GM21529 (cell line): ENCODE data around the gene GPER1.
"Not testable (repeated sequence)": the region's sequence is repeated elsewhere in the genome, so short reads cannot be mapped to it uniquely, and the experiment has no call there.

Experiments used
- ATAC-seq: cut with Tn5 transposase; IDR thresholded peaks from one replicate; pipeline ENCODE4 v1.9.1; 2021; ENCODE audit not compliant: unreplicated experiment

GPER1 gene

DNA sequence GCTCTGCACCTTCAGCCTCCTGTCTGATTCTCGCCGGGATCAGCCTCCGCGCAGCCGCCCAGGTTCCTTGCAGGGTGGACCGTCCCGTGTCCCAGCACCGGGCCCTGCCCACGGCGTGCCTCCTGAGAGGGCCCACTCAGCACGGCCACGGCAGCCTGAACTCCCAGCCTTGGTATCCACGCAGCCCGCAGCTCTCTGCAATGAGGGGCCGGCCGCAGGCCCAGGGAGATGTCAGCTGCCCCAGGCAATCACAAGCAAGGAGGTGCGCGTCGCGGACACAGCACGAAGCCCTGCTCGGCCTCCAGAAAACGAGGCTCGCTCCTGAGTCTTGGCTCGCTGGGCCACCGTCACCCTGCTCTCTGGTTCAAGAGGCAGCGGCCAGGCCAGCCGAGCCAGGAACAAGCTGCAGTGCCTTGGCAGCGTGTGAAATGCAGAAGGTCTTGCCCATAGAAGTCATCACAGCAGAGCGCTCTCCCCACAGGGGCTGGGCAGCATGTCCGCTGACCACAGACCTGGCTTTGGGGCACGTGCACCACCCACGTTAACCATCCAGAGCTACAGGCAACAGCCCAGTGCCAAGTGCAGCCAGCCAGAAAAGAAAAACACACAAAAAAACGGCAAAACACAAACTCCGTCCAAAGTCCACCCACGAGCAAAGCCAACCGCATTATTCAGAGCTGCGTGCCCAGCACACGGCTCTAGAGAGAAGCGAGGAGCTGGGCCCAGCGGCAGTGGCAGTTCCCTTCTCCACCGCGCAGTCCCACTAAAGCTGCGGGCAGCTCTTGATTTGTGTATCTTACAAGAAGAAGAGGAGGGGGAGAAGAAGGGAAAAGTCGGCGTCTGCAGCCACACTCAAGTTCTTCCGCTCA, 13.9 kb downstream of the GPER1 start:
- no peak for ATAC-seq

- peak; percentile 45 for ATAC-seq
Observed at GRCh38 chr7:1103009-1103788, 15.3 kb downstream of the GPER1 start.

DNA sequence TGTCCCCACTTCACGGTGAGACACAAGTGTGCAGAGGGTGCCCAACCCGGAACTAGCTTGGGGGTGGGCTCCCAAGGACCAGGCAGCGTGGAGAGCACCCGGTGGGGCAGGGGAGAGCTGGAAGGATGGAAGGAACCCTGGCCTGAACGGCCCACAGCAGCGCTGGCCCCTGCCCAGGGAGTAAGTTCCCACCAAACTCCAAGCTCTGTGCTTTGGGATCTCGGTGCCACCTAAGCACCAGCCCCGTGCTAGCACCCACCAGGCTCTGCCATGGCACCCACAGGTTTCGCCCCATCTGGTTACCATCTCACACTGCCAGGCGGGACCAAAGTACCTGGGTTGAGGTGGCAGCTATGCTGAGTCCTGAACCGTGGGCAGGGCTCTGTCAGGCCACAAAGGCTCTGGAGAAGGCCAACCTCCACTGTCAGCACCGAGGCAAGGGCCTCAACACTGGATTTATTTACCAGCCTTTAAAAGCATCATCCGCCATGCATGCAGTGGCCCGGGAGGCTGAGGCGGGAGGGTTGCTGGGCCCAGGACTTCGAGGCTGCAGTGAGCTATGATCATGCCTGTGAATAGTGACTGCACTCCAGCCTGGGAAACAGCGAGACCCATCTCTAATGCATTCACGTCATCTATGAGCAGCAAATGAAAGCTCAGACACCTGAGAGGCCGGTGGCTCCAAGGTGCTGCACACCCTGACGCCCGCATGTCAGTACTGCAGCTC, 16.0 kb downstream of the GPER1 start:
- ATAC-seq = no peak

DNA sequence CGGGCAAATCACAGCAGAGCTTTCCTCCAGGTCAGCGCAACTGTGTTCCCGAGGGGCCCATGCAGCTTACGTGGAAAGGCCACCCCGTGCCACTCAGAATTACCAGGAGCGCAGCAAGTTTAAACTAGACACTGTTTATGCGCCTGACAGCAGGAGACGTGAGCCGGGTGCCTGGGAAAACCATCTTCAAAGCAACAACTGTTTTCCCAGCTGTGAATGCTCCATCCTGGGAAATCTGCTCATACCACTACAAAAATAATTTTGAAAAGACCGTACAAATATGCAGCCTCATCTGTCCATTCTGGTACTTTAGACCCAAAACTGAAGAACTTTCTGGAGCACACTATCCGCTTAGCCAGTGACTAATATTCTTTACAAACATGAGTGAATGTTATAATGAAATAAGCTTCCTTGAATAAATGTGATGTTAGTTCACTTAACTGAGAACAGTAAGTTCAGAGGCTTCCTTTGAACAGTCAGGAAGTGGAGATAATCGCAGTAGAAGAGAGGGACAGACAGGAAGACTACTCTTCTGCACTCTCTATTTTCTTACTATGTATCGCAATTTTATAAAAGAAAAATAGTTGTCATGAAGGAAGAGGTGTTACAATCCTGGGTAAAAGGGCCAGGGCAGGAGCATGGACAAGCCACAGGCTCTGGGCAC, 16.7 kb downstream of the GPER1 start:
- ATAC-seq = no peak

GRCh38 chr7:1105189-1105588, 17.3 kb downstream of the GPER1 start:
- peak; percentile 60 for ATAC-seq

DNA sequence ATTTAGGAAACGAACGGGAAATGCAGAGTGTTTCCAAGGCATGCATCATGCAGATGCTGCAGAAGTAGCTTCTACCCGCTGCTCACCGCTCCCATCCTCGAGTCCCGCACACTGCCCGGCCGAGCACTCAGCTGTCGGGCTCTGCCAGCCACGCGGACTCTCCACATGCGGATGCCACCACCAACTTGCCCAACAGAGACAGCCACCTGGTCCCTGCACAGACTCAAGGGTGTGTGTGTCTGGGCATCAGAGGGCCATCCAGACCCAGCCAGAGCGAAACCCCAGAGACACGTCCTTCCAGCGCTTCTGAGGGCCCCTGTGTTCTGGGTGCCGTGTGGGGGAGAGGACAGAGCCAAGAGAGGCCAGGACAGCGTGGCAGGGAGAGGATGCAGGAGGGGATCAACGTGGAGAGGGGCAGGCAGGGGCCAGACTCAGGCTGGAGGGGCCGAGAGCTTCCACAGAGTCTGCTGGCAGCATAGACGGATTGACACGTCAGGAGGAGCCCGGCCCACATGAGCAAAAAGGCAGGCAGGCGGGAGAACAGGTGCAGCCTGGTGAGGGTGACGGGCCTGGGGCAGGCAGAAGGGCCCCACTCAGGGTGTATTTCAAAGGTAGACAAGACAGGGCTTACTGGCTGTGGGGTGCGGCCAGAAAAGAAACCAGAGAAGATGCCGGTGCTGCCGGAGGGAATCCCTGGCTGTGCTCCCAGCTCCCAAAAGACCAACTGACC, 18.3 kb downstream of the GPER1 start:
- no peak for ATAC-seq

GRCh38 chr7:1106793-1107421, 19.0 kb downstream of the GPER1 start:
- no peak for ATAC-seq

DNA sequence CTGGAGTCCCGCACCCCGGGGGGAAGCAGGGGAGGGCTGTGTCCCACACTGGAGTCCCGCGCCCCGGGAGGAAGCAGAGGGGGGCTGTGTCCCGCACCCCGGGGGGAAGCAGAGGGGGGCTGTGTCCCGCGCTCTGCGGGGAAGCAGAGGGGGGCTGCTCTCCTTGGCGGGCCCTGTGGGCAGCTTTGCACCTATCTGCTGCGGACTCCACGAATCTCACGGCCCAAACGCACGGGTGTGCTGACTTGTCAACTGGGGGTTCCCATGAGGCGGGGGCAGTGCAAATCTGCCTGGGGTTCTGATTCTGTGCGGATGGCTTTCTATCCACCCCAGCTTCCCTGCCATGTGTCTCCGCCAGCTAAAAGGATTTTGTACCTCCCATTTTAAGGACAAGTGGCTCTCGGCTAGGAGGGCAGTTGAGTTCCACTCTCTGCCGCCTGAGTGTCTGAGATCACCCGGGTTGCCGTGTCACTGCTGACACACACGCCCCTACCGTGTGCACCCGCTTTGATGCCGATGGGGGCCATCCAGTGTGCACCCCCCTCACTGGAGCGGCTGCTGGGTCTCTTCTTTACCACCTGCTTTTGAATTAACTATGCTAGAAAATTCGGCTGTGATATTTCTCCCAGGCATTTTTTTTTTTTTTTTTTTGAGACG, 20.5 kb downstream of the GPER1 start:
- ATAC-seq = no peak

DNA sequence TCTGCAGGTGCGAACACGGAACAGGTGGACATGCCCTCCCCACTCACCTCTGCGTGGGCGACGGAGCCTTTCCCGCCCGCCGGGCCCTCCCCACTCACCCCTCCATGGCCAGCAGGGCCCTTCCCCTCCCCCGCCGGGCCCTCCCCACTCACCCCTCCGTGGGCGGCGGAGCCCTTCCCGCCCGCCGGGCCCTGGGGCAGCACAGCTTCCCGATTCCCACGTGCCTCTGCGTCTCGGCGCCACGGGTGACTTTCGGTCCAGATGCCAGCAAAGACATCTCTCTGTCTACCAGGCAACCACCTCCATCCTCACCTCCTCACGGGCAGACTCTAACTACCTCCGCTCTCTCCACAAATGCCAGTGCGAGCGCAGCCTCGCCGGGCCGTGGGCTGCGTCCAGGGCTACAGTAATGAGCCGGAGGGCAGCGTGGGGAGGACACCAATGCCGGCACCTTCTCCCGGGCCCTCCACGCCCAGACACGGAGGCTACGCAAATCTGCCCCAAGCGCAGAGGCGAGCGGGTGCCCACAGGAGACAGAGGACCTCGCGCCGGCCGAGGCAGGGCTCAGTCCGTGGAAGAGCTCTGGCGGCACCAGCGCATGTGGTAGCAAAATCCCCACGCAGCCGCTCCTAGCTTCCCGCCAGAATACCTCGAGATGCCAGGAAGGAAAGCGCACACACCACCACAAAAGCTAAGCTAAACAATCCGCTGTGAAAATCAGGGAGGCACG, 21.8 kb downstream of the GPER1 start:
- no peak for ATAC-seq

DNA sequence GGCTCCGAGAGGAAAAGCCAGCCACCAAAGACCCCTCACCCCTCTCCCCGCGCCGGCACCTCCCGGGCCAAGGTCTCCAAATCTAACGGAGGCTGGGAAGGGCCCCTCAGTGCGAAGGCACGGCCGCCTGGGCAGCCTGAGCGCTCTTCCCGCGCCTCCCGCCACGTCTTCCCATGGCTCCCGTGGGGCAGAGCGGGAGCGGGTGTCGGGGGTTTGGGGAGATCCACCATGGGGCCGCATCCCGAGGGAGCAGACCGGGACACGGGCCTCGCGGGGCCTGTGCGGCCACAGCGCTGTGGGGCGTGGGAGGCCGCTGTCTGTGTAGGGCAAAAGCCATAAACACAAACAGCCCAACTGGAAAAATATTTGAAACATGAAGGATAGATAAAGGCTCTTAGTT, 22.4 kb downstream of the GPER1 start:
- no peak for ATAC-seq

DNA sequence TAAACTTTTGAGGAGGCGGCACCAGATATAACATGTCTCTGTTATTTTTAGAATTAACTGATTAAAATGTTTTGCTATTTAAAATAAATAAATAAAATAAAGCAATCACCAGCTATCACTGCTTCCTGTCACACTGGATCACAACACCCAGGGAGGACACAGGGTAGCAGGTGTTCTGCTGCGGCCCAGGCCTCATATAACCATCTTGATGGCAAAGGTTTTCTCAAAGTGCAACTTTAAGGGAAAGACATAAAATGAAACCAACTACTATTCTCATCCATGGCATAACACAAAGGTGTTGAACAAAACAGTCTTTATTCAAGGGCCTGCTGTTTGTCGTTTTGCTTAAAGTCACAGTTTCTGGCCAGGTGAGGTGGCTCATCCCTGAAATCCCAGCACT, 23.2 kb downstream of the GPER1 start:
- ATAC-seq = no peak

DNA sequence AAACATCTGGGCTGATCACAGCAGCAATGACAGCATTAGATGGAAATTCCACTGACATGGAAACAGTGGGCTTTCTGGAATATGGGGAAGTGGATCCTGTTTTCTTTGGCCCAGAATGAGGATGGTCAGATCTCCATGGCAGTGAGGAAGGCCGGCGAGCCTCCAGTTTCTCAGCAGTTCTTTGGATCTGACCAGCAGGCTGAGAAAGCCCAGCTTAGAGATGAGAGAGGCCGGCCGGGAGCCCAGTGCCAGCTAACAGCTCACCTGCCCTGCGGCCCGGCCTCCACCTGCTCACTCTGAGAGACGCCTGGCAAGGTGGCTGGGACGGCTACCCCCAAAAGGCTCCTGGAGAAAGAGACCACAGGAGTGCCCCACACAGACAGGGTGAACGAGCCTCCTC, 24.2 kb downstream of the GPER1 start:
- no peak for ATAC-seq

GRCh38 chr7:1112625-1113547, 25.0 kb downstream of the GPER1 start:
- ATAC-seq = no peak

- no peak for ATAC-seq
Observed at GRCh38 chr7:1113548-1113885, 25.6 kb downstream of the GPER1 start.

- no peak for ATAC-seq
Observed at GRCh38 chr7:1114088-1114487, 26.2 kb downstream of the GPER1 start.

- ATAC-seq = no peak
Observed at GRCh38 chr7:1114505-1114904, 26.6 kb downstream of the GPER1 start.

GRCh38 chr7:1115171-1116045, 27.5 kb downstream of the GPER1 start:
- not testable (repeated sequence) for ATAC-seq
